HepG2 (cell line): ENCODE measurements around the gene MOGAT3.
A peak's percentile ranks its signal among the peaks of the same experiment; 100 is the strongest.

Experiments used
- EZH2 ChIP-seq: conservative IDR thresholded peaks from 2 replicates; pipeline ENCODE4 v1.6.1; 2012; ENCODE audit warnings: mild to moderate bottlenecking, low read depth, low read length, moderate library complexity
- GABPA ChIP-seq, 2 experiments: IDR thresholded peaks; 2 replicates each; pipeline ENCODE4 v1.6.1; 2011 to 2016; ENCODE audit warnings: low read depth in 2 of 2, low read length in 1 of 2, missing biosample characterization in 1 of 2, missing genetic modification characterization in 1 of 2
- NFIC ChIP-seq: IDR thresholded peaks from 2 replicates; pipeline ENCODE4 v1.6.1; 2012; ENCODE audit warnings: mild to moderate bottlenecking, low read length, inconsistent platforms
- PHF20 ChIP-seq: sonication (generic); formaldehyde crosslinking; IDR thresholded peaks from 2 replicates; pipeline ENCODE4 v1.5.0; 2020; ENCODE audit warnings: mild to moderate bottlenecking, missing genetic modification reagents
- POLR2A ChIP-seq, 2 experiments: IDR thresholded peaks; 2 replicates each; pipeline ENCODE4 v1.6.1; 2011; ENCODE audit warnings: low read depth in 2 of 2, low read length in 2 of 2, mild to moderate bottlenecking in 1 of 2, moderate library complexity in 1 of 2; ENCODE audit not compliant: insufficient read depth in 1 of 2
- YY1 ChIP-seq: IDR thresholded peaks from 2 replicates; pipeline ENCODE4 v1.6.1; 2011; ENCODE audit warnings: low read length, low read depth, moderate library complexity, mild to moderate bottlenecking; ENCODE audit not compliant: insufficient read depth, insufficient replicate concordance
- ZBTB25 ChIP-seq: IDR thresholded peaks from 2 replicates; pipeline ENCODE4 v1.6.1; 2018; ENCODE audit warnings: missing genetic modification reagents
- ZNF138 ChIP-seq: sonication (generic); formaldehyde crosslinking; IDR thresholded peaks from 2 replicates; pipeline ENCODE4 v1.5.0; 2020; ENCODE audit warnings: mild to moderate bottlenecking, low read depth, missing genetic modification reagents
- ZNF274 ChIP-seq: sonication (generic); formaldehyde crosslinking; IDR thresholded peaks from 2 replicates; pipeline ENCODE4 v1.5.1; 2020; ENCODE audit warnings: mild to moderate bottlenecking, missing genetic modification reagents

- TF ChIP-seq ZBTB25 (CRISPR knock-in tag) (peak; percentile 36; the same call in 1 of the 2 replicates), YY1 (peak; percentile 96), EZH2 (no peak), POLR2A (IDR thresholded peaks at IDR 0.05; ENCODE audit: insufficient read depth in 1 of 2, low read depth in 2 of 2, low read length in 2 of 2) (peak; percentile 46 to 73; a peak in 3 of 4 replicates), ZNF138 (peak; percentile 0; the same call in 1 of the 2 replicates), ZNF274 (no peak), PHF20 (CRISPR knock-in tag) (0 out of 2 replicates have a peak, but pooled peaks have one; percentile 8), GABPA (IDR thresholded peaks at IDR 0.05; ENCODE audit: low read depth, low read length) (peak; percentile 74), GABPA (CRISPR knock-in tag; IDR thresholded peaks at IDR 0.05; ENCODE audit: low read depth) (peak; percentile 97), NFIC (no peak)
Measured at GRCh38 chr7:101217388-101218235, 16.8 kb upstream of the MOGAT3 start, which contains the start of the genes PLOD3 and ZNHIT1.
